GM13977 (cell line): ENCODE measurements around the gene RUFY2.
"Not testable (repeated sequence)": the region's sequence is repeated elsewhere in the genome, so short reads cannot be mapped to it uniquely, and the experiment has no call there.

Source experiments
- DNase-seq: peaks from one replicate; pipeline ENCODE4 v3.0.0; 2012; ENCODE audit warnings: low spot score
- in situ Hi-C: fragments of 300-500 bp; cut with MboI; formaldehyde crosslinking; loops from one replicate; pipeline ENCODE4 v1.12.0; 2022; ENCODE audit warnings: low sequenced_read_pairs, low pct_unique_long_range_greater_than_20kb, mixed read lengths, inconsistent platforms; ENCODE audit not compliant: unreplicated experiment
- TF ChIP-seq, protein P1 (sequence below): IDR thresholded peaks from 2 replicates; pipeline ENCODE4 v1.5.1; 2012; ENCODE audit warnings: mild to moderate bottlenecking, control low read depth; ENCODE audit not compliant: insufficient read depth; ENCODE audit errors: extremely low read depth, missing control alignments

Gene RUFY2

DNA sequence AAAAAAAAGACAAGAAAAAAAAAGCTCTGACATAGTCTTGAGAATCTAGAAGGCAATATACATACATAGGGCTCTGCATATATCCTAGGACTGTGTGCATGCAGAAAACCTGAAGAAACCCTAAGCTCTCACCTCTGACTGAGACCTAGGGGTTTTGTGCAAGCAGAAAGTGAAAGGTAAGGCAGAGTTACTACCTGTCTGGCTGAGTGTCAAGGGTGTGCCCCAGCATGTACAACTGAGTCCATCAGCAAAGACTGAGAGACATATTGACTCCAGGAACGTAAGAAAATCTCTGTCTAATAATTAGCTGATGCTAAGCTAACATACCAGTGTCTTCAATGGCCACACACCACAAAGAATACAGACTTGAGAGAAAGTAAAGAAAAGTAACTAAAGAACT is 91.5 kb downstream of the RUFY2 start:
- TF ChIP-seq, protein P1, sequence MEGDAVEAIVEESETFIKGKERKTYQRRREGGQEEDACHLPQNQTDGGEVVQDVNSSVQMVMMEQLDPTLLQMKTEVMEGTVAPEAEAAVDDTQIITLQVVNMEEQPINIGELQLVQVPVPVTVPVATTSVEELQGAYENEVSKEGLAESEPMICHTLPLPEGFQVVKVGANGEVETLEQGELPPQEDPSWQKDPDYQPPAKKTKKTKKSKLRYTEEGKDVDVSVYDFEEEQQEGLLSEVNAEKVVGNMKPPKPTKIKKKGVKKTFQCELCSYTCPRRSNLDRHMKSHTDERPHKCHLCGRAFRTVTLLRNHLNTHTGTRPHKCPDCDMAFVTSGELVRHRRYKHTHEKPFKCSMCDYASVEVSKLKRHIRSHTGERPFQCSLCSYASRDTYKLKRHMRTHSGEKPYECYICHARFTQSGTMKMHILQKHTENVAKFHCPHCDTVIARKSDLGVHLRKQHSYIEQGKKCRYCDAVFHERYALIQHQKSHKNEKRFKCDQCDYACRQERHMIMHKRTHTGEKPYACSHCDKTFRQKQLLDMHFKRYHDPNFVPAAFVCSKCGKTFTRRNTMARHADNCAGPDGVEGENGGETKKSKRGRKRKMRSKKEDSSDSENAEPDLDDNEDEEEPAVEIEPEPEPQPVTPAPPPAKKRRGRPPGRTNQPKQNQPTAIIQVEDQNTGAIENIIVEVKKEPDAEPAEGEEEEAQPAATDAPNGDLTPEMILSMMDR: no peak
- DNase-seq: no peak
- in situ Hi-C loops: loop anchor here (25.0 kb wide), 1 partner anchor 453 kb away; no protein-coding TSS in a partner anchor

DNA sequence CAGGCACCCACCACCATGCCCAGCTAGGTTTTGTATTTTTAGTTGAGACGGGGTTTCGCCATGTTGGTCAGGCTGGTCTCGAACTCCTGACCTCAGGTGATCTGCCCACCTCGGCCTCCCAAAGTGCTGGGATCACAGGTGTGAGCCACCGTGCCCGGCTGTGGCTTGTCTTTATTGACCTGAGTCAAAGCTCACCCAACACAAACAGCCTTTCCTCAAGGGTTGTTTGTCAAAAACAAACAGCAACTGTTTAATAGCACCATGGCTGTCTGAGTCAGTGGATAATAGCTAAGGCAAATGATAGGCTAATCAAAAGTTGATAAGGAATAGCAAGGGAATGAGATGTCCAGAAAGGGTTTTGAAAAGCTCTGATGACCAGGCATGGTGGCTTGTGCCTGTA is 92.1 kb downstream of the RUFY2 start:
- DNase-seq: not testable (repeated sequence)
- in situ Hi-C loops: loop anchor here (25.0 kb wide), 1 partner anchor 453 kb away; no protein-coding TSS in a partner anchor

DNA sequence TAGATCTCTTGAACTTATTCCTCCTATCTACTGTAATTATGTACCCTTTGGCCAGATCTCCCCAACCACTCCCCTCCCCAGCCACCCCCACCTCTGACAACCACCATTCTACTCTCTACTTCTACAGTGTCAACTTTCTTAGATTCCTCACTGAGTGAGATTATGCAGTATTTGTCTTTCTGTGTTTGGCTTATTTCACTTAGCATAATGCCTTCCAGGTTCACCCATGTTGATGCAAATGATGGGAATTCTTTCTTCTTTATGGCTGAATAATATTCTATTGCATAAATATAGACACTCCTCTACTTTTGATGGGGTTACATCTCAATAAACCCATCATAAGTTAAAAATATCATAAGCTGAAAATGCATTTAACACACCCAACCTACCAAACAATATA is 96.5 kb downstream of the RUFY2 start:
- TF ChIP-seq, protein P1: no peak
- DNase-seq: no peak
- in situ Hi-C loops: loop anchor here (25.0 kb wide), 1 partner anchor 448 kb away; no protein-coding TSS in a partner anchor

DNA sequence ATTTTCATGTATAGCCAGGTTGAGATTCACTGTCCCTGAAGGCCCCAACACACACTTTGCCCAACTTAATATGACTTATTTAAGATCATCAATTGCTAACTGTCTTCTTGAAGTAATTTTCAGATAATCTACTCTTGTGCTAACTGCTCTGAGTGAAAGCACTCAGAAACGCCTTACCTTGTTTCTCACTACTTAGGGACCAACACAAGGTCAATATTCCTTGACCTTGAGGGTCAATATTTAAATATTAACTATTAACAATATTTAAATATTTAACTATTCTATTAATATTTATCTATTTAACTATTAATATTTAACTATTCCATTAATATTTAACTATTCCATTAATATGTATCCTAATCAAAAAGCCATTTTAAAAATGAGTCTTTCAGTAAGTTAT is 101.2 kb downstream of the RUFY2 start:
- DNase-seq: no peak
- in situ Hi-C loops: loop anchor here (10.0 to 25.0 kb wide), 2 partner anchors 91 to 444 kb away; no protein-coding TSS in a partner anchor
- TF ChIP-seq, protein P1: no peak

DNA sequence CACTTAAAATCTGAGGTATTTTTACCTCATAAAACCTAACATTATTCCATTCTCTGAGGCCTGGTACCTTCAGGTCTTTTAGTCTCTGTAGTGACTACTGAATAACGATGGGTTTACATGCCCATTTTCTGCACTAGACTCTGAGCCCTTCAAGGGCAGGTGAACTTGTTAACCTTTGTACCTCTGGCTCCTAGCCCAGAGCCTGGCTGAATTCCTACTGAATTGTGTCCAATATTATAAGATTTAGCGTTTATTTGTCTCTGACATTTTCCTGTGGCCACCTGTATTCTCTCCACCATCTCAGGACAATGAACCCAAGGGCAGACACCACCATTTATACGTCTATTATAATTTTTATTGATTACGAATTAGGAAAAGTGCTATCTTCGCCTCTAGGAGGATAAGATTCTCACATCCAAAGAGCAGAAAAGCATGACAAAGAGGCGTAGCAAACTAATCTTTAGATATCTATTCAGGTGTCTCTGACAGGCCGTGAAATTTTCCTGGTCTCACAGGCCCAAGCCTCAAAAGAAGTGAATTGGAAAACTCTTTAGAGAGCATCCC is 103.1 kb downstream of the RUFY2 start:
- no peak for DNase-seq
- TF ChIP-seq, protein P1: no peak
- in situ Hi-C loops: loop anchor here (10.0 to 25.0 kb wide), 2 partner anchors 89 to 442 kb away; no protein-coding TSS in a partner anchor

DNA sequence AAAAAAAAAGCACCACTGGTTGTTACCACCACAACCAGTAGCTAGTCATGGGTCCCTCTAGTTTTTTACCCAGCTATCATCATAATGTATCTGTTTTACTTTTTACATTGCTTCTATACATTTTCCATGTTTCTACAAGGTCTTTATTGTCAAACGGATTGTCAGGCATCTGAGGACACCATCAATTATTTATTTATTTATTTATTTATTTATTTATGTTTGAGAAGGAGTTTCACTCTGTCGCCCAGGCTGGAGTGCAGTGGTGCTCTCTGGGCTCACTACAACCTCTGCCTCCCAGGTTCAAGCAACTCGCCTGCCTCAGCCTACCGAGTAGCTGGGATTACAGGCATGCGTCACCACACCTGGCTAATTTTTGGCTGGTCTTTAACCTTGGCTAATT is 104.2 kb downstream of the RUFY2 start:
- TF ChIP-seq, protein P1: no peak
- in situ Hi-C loops: loop anchor here (10.0 to 25.0 kb wide), 2 partner anchors 88 to 441 kb away; no protein-coding TSS in a partner anchor
- DNase-seq: no peak

DNA sequence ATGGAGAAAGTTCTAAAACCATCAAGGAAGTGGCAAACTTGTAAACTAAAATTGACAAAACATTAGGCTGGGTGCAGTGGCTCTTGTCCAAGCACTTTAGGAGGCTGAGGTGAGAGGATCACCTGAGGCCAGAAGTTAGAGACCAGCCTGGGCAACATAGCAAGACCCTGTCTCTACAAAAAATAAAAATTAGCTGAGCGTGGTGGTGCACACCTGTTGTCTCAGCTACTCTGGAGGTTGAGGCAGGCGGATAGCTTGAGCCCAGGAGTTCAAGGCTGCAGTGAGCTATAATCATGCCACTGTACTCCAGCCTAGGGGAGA is 104.6 kb downstream of the RUFY2 start:
- DNase-seq: no peak
- TF ChIP-seq, protein P1: no peak
- in situ Hi-C loops: loop anchor here (10.0 to 25.0 kb wide), 2 partner anchors 88 to 440 kb away; no protein-coding TSS in a partner anchor
